Measurements from ENCODE around the gene AMOT.

Gene AMOT

GRCh38 chrX:112785344-112785743 lies 55.3 kb downstream of the AMOT start:
- ChIA-PET POLR2A (no interaction called here), CTCF (interaction anchor here (0.7 kb wide), 1 partner anchor 28 kb away, joined by 3 read pairs; no protein-coding TSS in a partner anchor)
- H3K4me3 ChIP-seq (ENCODE audit: low read depth, low read length), result no peak overlapping the region
- TF ChIP-seq PBX3 (CRISPR knock-in tag; IDR thresholded peaks at IDR 0.05) (no peak), ZNF514 (tag by site-specific recombination; IDR thresholded peaks at IDR 0.05) (no peak)
- H3K27ac ChIP-seq (ENCODE audit: extremely low read depth, low read depth, low read length), result no peak overlapping the region
- peaks cover 46 to 96% of the 10 kb centered on the region in 2 experiments for H3K36me3 ChIP-seq (ENCODE audit: control insufficient read depth in 2 of 2, insufficient read depth in 1 of 2, low read length in 2 of 2)
- no peaks in the 10 kb centered on the region for H3K4me1 ChIP-seq (ENCODE audit: control insufficient read depth, insufficient read depth, low read length)
- no peaks in the 10 kb centered on the region for H3K9me3 ChIP-seq (ENCODE audit: control insufficient read depth, insufficient read depth, low read depth, low read length)

- Histone ChIP-seq H3K36me3 (ENCODE audit: control insufficient read depth in 2 of 2, insufficient read depth in 1 of 2, low read length in 2 of 2) (peaks cover 51 to 96% of the 10 kb centered on the region in 2 experiments), H3K4me1 (ENCODE audit: control insufficient read depth, insufficient read depth, low read length) (no peaks in the 10 kb centered on the region), H3K9me3 (ENCODE audit: control insufficient read depth, insufficient read depth, low read depth, low read length) (no peaks in the 10 kb centered on the region), H3K4me3 (ENCODE audit: low read depth, low read length) (no peak overlapping the region), H3K27ac (ENCODE audit: extremely low read depth, low read depth, low read length) (no peak overlapping the region)
- ChIA-PET POLR2A (no interaction called here), CTCF (interaction anchor here (0.7 kb wide), 1 partner anchor 27 kb away, joined by 3 read pairs; no protein-coding TSS in a partner anchor)
- TF ChIP-seq ZNF514 (tag by site-specific recombination; IDR thresholded peaks at IDR 0.05) (no peak), ZNF175 (tag by site-specific recombination; IDR thresholded peaks at IDR 0.05) (no peak), ZNF280D (tag by site-specific recombination; IDR thresholded peaks at IDR 0.05) (no peak), ZNF48 (tag by site-specific recombination; IDR thresholded peaks at IDR 0.05) (no peak), HOXA7 (CRISPR knock-in tag; IDR thresholded peaks at IDR 0.05; ENCODE audit: borderline replicate concordance) (no peak), SETDB1 (IDR thresholded peaks at IDR 0.05; ENCODE audit: insufficient read length, low read length) (no peak), ZNF837 (tag by site-specific recombination; IDR thresholded peaks at IDR 0.05) (no peak), ZNF623 (tag by site-specific recombination; IDR thresholded peaks at IDR 0.05) (no peak), ZNF704 (tag by site-specific recombination; IDR thresholded peaks at IDR 0.05) (no peak), ZNF561 (tag by site-specific recombination; IDR thresholded peaks at IDR 0.05; ENCODE audit: borderline replicate concordance) (no peak), ZNF830 (tag by site-specific recombination; IDR thresholded peaks at IDR 0.05; ENCODE audit: low read depth) (no peak), ZNF302 (tag by site-specific recombination; IDR thresholded peaks at IDR 0.05; ENCODE audit: low read depth) (no peak), PBX3 (CRISPR knock-in tag; IDR thresholded peaks at IDR 0.05) (no peak)
These were observed 55.9 kb downstream of the AMOT start for GRCh38 chrX:112784692-112785091.

GRCh38 chrX:112779139-112779538 lies 61.5 kb downstream of the AMOT start:
- no peaks in the 10 kb centered on the region for H3K4me1 ChIP-seq (ENCODE audit: control insufficient read depth, insufficient read depth, low read length)
- H3K27ac ChIP-seq (ENCODE audit: extremely low read depth, low read depth, low read length), result no peak overlapping the region
- ChIA-PET POLR2A (no interaction called here), CTCF (interaction anchor here (0.6 kb wide), 1 partner anchor 77 kb away, joined by 3 read pairs; no protein-coding TSS in a partner anchor)
- H3K4me3 ChIP-seq (ENCODE audit: low read depth, low read length), result no peak overlapping the region
- peaks cover 42 to 97% of the 10 kb centered on the region in 2 experiments for H3K36me3 ChIP-seq (ENCODE audit: control insufficient read depth in 2 of 2, insufficient read depth in 1 of 2, low read length in 2 of 2)
- no peaks in the 10 kb centered on the region for H3K9me3 ChIP-seq (ENCODE audit: control insufficient read depth, insufficient read depth, low read depth, low read length)
- TF ChIP-seq ZBTB6 (tag by site-specific recombination; IDR thresholded peaks at IDR 0.05) (peak; percentile 56; the same call in 1 of the 2 replicates), ZBTB8A (tag by site-specific recombination; IDR thresholded peaks at IDR 0.05) (no peak), KLF16 (tag by site-specific recombination; IDR thresholded peaks at IDR 0.05) (no peak), ZFP41 (tag by site-specific recombination; IDR thresholded peaks at IDR 0.05; ENCODE audit: borderline replicate concordance) (no peak), ZNF10 (tag by site-specific recombination; IDR thresholded peaks at IDR 0.05) (no peak), ZNF19 (tag by site-specific recombination; IDR thresholded peaks at IDR 0.05; ENCODE audit: low read depth) (no peak), ZBTB17 (tag by site-specific recombination; IDR thresholded peaks at IDR 0.05) (no peak)
